Smooth muscle cell (in vitro differentiated cells): ENCODE data around the gene SDR9C7. TPM values are rescaled to one million over a fixed set of nuclear protein-coding genes. Genes with fewer than 3 reads are reported as not detected.
"Not testable (repeated sequence)": the region's sequence is repeated elsewhere in the genome, so short reads cannot be mapped to it uniquely, and the experiment has no call there.

Experiments used
- DNase-seq: peaks from one replicate; lab custom pipeline; 2025; ENCODE audit not compliant: unreplicated experiment; lab: John Stamatoyannopoulos, UW
- H2AFZ ChIP-seq: fragments of 200-600 bp; sonication (generic); 2 replicates; pipeline ENCODE4 v1.6.0; 2016; ENCODE audit warnings: antibody characterized with exemption, low read depth, mild to moderate bottlenecking
- H3F3A ChIP-seq: fragments of 200-600 bp; sonication (generic); 2 replicates; pipeline ENCODE4 v1.6.0; 2017; ENCODE audit warnings: antibody characterized with exemption, low read depth
- H3K27ac ChIP-seq: fragments of 200-600 bp; sonication (generic); 2 replicates; pipeline ENCODE4 v1.5.1; 2016; ENCODE audit warnings: low read depth, mild to moderate bottlenecking
- H3K27me3 ChIP-seq: fragments of 200-600 bp; sonication (generic); 2 replicates; pipeline ENCODE4 v1.6.1; 2016; ENCODE audit warnings: low read depth, mild to moderate bottlenecking
- H3K36me3 ChIP-seq: fragments of 200-600 bp; sonication (generic); 2 replicates; pipeline ENCODE4 v1.5.1; 2016; ENCODE audit warnings: low read depth
- H3K4me1 ChIP-seq: fragments of 200-600 bp; sonication (generic); 2 replicates; pipeline ENCODE4 v1.5.1; 2016; ENCODE audit warnings: low read depth
- H3K4me2 ChIP-seq: fragments of 200-600 bp; sonication (generic); 2 replicates; pipeline ENCODE4 v1.6.0; 2016; ENCODE audit warnings: mild to moderate bottlenecking
- H3K4me3 ChIP-seq: fragments of 200-600 bp; sonication (generic); 2 replicates; pipeline ENCODE4 v1.5.1; 2016; ENCODE audit warnings: mild to moderate bottlenecking
- H3K79me2 ChIP-seq: fragments of 200-600 bp; sonication (generic); 2 replicates; pipeline ENCODE4 v1.6.0; 2016; ENCODE audit warnings: low read depth, mild to moderate bottlenecking
- H3K9ac ChIP-seq: fragments of 200-600 bp; sonication (generic); 2 replicates; pipeline ENCODE4 v1.6.0; 2016; ENCODE audit warnings: low read depth
- H3K9me3 ChIP-seq: fragments of 200-600 bp; sonication (generic); replicated peaks from 2 replicates; pipeline ENCODE4 v1.5.1; 2016; ENCODE audit warnings: low read depth
- H4K20me1 ChIP-seq: fragments of 200-600 bp; sonication (generic); 2 replicates; pipeline ENCODE4 v1.6.0; 2016; ENCODE audit warnings: low read depth
- WGBS: methylation state at CpG from one replicate; pipeline ENCODE4 v1.1.7; 2016; ENCODE audit warnings: low lambda C conversion rate; 5-methylcytosine and 5-hydroxymethylcytosine counted together
- polyA plus RNA-seq: library from polyadenylated mRNA; unstranded; fragments of >200 nt; fragmentation: Nextera tagmentation; extraction: Ambion mirVana; gene quantifications from 2 replicates; pipeline ENCODE4 v1.2.1, GENCODE V29; 2016
- total RNA-seq: library from RNA; depleted of rRNA; stranded (reverse); fragments of >200 nt; gene quantifications from 2 replicates; pipeline ENCODE4 v1.2.3, GENCODE V29; 2014
- TF ChIP-seq, protein P1 (sequence below): fragments of 200-600 bp; sonication (generic); IDR thresholded peaks from 2 replicates; pipeline ENCODE4 v1.5.1; 2017; ENCODE audit warnings: borderline replicate concordance, mild to moderate bottlenecking, antibody characterized with exemption; ENCODE audit not compliant: insufficient read depth, poor library complexity, severe bottlenecking

SDR9C7 gene
- total and polyA plus RNA-seq, 2 experiments from 2014 or later = 0.83 to 1.1 TPM

DNA sequence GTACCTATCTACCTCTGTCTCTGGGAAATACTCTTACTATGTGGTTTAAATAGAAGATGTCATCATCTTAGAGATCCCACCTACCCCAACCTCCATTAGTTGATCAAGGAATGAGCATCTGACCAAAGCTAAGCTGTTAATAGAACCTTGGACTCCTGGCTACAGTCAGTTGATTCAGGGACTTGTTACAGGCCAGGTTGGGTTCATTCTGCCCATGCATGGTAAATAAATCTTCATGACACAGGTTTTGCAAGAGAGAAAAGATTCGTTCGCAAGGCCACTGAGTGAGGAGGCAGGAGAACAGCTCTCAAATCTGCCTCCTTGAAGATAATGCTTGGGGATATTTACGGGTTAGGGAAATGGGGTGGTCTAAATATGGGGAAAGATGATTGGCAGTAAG lies 19.5 kb downstream of the SDR9C7 start:
- Histone ChIP-seq H3K4me3 (no peak overlapping the region), H3K4me1 (no peaks in the 10 kb centered on the region), H3K36me3 (no peaks in the 10 kb centered on the region), H4K20me1 (no peaks in the 10 kb centered on the region), H3F3A (no peaks in the 10 kb centered on the region), H3K9ac (no peak overlapping the region), H2AFZ (no peak overlapping the region), H3K4me2 (no peak overlapping the region), H3K27me3 (no peaks in the 10 kb centered on the region), H3K9me3 (no peaks in the 10 kb centered on the region), H3K27ac (no peak overlapping the region), H3K79me2 (no peaks in the 10 kb centered on the region)
- WGBS = 88% methylated on average over 3 of the region's 3 CpGs
- no peak for DNase-seq
- TF ChIP-seq, protein P1, sequence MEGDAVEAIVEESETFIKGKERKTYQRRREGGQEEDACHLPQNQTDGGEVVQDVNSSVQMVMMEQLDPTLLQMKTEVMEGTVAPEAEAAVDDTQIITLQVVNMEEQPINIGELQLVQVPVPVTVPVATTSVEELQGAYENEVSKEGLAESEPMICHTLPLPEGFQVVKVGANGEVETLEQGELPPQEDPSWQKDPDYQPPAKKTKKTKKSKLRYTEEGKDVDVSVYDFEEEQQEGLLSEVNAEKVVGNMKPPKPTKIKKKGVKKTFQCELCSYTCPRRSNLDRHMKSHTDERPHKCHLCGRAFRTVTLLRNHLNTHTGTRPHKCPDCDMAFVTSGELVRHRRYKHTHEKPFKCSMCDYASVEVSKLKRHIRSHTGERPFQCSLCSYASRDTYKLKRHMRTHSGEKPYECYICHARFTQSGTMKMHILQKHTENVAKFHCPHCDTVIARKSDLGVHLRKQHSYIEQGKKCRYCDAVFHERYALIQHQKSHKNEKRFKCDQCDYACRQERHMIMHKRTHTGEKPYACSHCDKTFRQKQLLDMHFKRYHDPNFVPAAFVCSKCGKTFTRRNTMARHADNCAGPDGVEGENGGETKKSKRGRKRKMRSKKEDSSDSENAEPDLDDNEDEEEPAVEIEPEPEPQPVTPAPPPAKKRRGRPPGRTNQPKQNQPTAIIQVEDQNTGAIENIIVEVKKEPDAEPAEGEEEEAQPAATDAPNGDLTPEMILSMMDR = no peak

DNA sequence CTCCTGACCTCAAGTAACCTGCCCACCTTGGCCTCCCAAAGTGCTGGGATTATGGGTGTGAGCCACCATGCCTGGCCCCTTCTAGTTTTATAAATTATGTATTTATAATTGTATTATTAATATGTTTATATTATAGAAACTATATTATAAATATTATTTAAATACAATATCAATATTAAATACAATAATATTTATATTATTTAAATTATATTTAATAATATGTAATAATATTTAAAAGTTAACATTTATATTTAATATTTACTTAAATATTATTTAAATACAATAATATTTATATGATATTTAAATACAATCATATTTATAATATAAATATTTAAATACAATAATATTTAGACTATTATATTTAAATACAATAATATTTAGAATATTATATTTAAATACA lies 20.0 kb downstream of the SDR9C7 start:
- H3K9me3 ChIP-seq = peaks cover 3% of the 10 kb centered on the region
- H3K79me2 ChIP-seq = no peaks in the 10 kb centered on the region
- H3K4me2 ChIP-seq = no peak overlapping the region
- no peak overlapping the region for H3K4me3 ChIP-seq
- H2AFZ ChIP-seq = no peak overlapping the region
- no peak for DNase-seq
- H4K20me1 ChIP-seq = no peaks in the 10 kb centered on the region
- H3K27ac ChIP-seq = no peak overlapping the region
- no peaks in the 10 kb centered on the region for H3K27me3 ChIP-seq
- H3K4me1 ChIP-seq = no peaks in the 10 kb centered on the region
- no peaks in the 10 kb centered on the region for H3K36me3 ChIP-seq
- no peak overlapping the region for H3K9ac ChIP-seq
- TF ChIP-seq, protein P1 = no peak
- H3F3A ChIP-seq = no peaks in the 10 kb centered on the region

DNA sequence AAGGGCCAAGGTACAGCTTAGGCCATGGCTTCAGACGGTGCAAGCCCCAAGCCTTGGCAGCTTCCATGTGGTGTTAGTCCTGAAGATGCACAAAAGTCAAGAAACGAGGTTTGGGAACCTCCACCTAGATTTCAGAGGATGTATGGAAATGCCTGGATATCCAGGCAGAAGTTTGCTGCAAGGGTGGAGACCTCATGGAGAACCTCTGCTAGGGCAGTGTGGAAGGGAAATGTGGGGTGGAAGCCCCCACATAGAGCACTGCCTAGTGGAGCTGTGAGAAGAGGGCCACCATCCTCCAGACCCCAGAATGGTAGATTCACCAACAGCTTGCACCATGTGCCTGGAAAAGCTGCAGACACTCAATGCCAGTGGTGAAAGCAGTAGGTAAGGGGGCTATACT lies 24.8 kb downstream of the SDR9C7 start:
- not testable (repeated sequence) for H3K4me2 ChIP-seq, H3K27me3 ChIP-seq, H4K20me1 ChIP-seq, H3K9me3 ChIP-seq, H3K27ac ChIP-seq, H3K79me2 ChIP-seq, H3K4me3 ChIP-seq, H3F3A ChIP-seq, DNase-seq, H3K4me1 ChIP-seq, H2AFZ ChIP-seq, H3K9ac ChIP-seq, H3K36me3 ChIP-seq
- WGBS = 57% methylated on average over 2 of the region's 2 CpGs

DNA sequence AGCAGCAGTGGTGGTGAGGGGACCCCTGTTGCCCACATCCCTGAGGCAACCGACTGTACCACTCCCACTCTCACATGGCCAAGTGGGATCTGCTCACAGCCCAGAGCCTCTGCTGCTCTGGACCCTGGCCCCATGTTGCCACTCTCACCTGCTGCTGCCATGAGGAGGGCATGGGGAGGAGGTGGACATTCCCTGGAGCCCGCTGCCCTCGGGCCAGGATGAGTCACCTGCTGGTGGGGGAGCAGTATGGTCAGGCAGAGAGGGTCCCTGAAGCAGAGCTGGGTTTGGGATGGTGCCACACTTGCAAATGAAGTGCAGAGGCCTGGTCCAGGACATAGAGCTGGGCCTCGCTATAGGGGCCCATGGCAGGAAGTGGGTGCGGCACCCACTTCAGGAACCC lies 26.1 kb downstream of the SDR9C7 start:
- no peaks in the 10 kb centered on the region for H3K4me1 ChIP-seq
- H3K27ac ChIP-seq = no peak overlapping the region
- H3K36me3 ChIP-seq = no peaks in the 10 kb centered on the region
- peaks cover 3% of the 10 kb centered on the region for H3K9me3 ChIP-seq
- 94% methylated on average over 5 of the region's 5 CpGs for WGBS
- no peaks in the 10 kb centered on the region for H3F3A ChIP-seq
- TF ChIP-seq, protein P1 = no peak
- no peaks in the 10 kb centered on the region for H3K27me3 ChIP-seq
- no peak overlapping the region for H3K4me2 ChIP-seq
- H2AFZ ChIP-seq = no peak overlapping the region
- H3K9ac ChIP-seq = no peak overlapping the region
- no peaks in the 10 kb centered on the region for H4K20me1 ChIP-seq
- no peaks in the 10 kb centered on the region for H3K79me2 ChIP-seq
- no peak overlapping the region for H3K4me3 ChIP-seq
- no peak for DNase-seq
